ENCODE data around the gene SYCP2L. TPM values are rescaled to one million over a fixed set of nuclear protein-coding genes. Genes with fewer than 3 reads are reported as not detected.

The SYCP2L gene
- total RNA-seq, 1 experiment from 2014 or later, result 4.9 TPM

Other genes starting within 250 kb of the SYCP2L start
- gene C6orf52, start 192.4 kb upstream of the SYCP2L start, total RNA-seq (2021; ENCODE audit: unreplicated experiment), result 3.9 TPM
- gene PAK1IP1, start 192.1 kb upstream of the SYCP2L start, total RNA-seq (2021; ENCODE audit: unreplicated experiment), result 24.3 TPM
- 84.7 TPM for gene TMEM14C, start 164.0 kb upstream of the SYCP2L start, total RNA-seq (2021; ENCODE audit: unreplicated experiment)
- 83.6 TPM for gene TMEM14B, start 139.2 kb upstream of the SYCP2L start, total RNA-seq (2021; ENCODE audit: unreplicated experiment)
- 0.22 TPM for gene MAK, start 48.5 kb upstream of the SYCP2L start, total RNA-seq (2021; ENCODE audit: unreplicated experiment)
- gene GCM2, start 5.0 kb upstream of the SYCP2L start, total RNA-seq (2021; ENCODE audit: unreplicated experiment), result not detected
- gene ELOVL2, start 157.3 kb downstream of the SYCP2L start, total RNA-seq (2021; ENCODE audit: unreplicated experiment), result 0.07 TPM
- gene SMIM13, start 206.8 kb downstream of the SYCP2L start, total RNA-seq (2021; ENCODE audit: unreplicated experiment), result 15.7 TPM
- not detected for gene ERVFRD-1, start 224.7 kb downstream of the SYCP2L start, total RNA-seq (2021; ENCODE audit: unreplicated experiment)